Fibroblast of skin of left biceps (primary cell): Measurements from ENCODE around the gene FRMPD4.
"Not testable (repeated sequence)": the region's sequence is repeated elsewhere in the genome, so short reads cannot be mapped to it uniquely, and the experiment has no call there.

Source experiments
- DNase-seq, 2 experiments: peaks; one replicate each; pipeline ENCODE4 v3.0.0-alpha.2; 2013; ENCODE audit warnings: low read depth in 2 of 2

FRMPD4 gene

GRCh38 chrX:12526306-12526705 is 388.0 kb downstream of the FRMPD4 start:
- no peak for DNase-seq

DNA sequence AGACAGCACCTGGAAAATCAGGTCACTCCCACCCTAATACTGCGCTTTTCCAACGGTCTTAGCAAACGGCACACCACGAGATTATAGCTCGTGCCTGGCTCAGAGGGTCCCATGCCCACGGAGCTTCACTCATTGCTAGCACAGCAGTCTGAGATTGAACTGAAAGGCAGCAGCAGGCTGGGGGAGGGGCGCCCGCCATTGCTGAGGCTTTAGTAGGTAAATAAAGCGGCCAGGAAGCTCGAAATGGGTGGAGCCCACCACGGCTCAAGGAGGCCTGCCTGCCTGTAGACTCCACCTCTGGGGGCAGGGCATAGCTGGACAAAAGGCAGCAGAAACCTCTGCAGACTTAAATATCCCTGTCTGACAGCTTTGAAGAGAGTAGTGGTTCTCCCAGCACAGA is 399.8 kb downstream of the FRMPD4 start:
- not testable (repeated sequence) for DNase-seq

- DNase-seq: not testable (repeated sequence)
Measured at GRCh38 chrX:12542251-12542650, 404.0 kb downstream of the FRMPD4 start.

GRCh38 chrX:12548341-12548740 is 410.1 kb downstream of the FRMPD4 start:
- no peak for DNase-seq

DNA sequence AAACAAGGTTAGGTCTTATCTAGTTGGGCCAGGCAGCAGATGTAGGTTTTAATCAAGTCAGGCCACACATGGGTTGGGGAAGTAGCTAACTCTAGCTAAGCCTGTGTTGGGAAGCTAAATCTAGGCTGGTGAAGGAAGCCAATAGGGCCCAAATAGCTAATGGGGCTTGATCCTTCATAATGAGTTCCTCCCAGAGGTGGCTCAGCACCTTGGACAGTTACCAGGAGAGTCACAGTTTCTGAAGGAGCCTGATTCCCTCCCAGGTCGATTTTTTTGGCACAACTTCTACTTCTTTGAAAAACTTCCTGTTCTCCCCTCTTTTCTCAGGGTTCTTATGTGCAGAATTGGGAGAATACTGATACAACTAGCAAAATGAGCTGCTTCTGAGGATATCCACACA is 410.5 kb downstream of the FRMPD4 start:
- no peak for DNase-seq

- no peak for DNase-seq
Measured at GRCh38 chrX:12554206-12554605, 415.9 kb downstream of the FRMPD4 start.

- DNase-seq: peak; percentile 10 to 18
Measured at GRCh38 chrX:12563121-12563520, 424.8 kb downstream of the FRMPD4 start.

DNA sequence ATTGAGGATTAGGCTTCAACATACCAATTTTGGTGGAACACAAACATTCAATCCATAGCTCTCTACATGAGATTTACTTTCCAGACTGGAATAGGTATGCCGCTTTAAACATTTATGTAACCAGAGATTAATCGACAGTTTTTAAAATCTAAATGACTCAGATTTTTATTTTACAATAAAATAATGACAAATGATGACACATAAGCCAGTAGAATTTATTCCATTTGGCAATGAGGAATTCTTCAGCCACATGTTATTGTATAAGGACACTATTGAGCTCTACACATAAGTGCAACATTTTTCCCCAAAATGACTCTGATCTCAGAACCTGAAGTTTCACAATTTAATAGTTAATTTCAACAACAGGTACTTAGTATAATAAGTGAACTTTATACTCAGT is 425.9 kb downstream of the FRMPD4 start:
- no peak for DNase-seq

GRCh38 chrX:12567857-12568256 is 429.6 kb downstream of the FRMPD4 start:
- DNase-seq: no peak

DNA sequence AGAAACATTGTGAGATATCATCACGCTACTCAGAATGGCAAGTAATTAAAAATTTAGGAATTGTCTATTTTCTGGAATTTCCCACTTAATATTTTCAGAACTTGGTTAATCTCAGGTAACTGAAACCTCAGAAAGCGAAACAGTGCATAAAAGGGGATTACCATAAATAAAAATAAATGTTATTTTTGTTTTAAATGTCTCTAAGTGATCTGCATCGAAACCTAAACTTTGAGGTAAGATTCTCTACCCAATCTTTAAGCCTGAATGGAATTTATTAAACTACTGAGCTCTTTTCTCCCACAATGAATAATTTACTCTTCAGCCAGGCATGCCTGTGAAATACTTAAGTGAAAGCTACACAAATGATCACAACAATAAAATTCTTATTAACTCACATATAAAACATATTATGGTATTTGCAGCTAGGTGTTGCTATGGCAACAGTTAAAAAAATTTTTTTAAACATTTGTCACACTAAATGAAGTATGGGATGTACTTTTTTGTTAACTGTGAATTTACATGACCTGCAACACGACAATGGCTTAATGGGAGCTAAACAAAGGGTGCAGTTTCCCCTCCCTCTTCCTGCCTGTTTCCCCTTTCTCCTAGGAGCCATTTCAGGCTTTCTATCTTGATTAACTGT is 432.7 kb downstream of the FRMPD4 start:
- no peak for DNase-seq

GRCh38 chrX:12579311-12579710 is 441.0 kb downstream of the FRMPD4 start:
- DNase-seq: no peak

DNA sequence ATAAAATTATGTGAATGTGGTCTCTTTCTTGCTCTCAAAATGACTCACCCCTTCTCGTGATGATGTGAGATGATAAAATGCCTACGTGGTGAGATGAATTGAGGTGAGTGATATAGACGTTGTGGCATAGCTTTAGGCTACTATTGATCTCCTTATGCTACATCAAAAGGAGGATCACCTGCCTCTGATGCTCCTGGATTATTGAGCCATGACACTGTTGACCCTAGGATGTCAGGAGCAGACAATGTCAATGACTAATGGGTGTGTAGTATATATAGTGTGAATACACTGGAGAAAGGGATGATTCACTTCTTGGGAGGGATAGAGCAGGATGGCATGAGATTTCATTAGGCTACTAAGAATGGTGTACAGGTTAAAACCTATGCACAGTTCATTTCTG is 442.3 kb downstream of the FRMPD4 start:
- DNase-seq: no peak

DNA sequence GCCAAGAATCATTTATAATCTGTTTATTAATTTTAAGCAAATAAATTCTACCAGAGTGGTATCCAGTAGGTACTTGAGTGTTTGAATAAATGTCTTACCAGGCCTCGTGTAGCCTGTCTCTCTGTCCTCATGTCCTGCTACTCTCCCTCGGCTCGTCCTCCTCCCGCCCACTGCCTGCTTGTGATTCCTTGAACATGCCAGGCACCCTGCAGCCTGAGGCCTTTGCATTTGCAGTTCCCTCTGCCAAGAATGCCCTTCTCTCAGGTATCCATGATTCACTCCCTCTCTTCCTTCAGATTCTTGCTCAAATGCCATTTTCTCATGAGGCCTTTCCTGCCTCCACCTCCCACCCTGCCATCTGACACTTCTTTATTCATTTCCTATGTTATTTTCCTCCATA is 443.3 kb downstream of the FRMPD4 start:
- no peak for DNase-seq

GRCh38 chrX:12582649-12583048 is 444.4 kb downstream of the FRMPD4 start:
- DNase-seq: no peak

GRCh38 chrX:12583543-12583942 is 445.3 kb downstream of the FRMPD4 start:
- DNase-seq: no peak

GRCh38 chrX:12595720-12596119 is 457.4 kb downstream of the FRMPD4 start:
- DNase-seq: no peak

GRCh38 chrX:12610079-12610478 is 471.8 kb downstream of the FRMPD4 start:
- peak; percentile 68 to 69 for DNase-seq

- DNase-seq: no peak
Measured at GRCh38 chrX:12611471-12611870, 473.2 kb downstream of the FRMPD4 start.

DNA sequence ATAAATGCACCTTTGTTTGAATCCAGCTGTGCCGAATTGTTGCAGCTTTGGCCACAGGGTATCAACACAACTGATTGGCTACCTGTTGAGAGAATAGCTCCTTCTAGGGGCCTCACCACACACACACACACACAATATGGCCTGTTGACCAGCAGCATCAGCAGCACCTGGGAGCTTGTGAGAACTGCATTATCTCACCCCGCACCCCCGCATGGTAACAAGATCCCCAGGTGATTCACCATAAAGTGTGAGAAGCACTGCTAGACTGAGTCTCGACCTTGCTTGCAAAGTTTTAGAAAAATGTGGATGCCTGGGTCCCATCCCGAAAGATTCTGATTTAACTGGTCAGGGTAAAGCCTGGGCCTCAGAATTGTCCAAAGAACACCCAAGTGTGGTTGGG is 476.0 kb downstream of the FRMPD4 start:
- DNase-seq: no peak

GRCh38 chrX:12615061-12615460 is 476.8 kb downstream of the FRMPD4 start:
- no peak for DNase-seq

- DNase-seq: no peak
Measured at GRCh38 chrX:12617241-12617640, 479.0 kb downstream of the FRMPD4 start.

GRCh38 chrX:12647230-12647629 is 509.0 kb downstream of the FRMPD4 start:
- DNase-seq: no peak

GRCh38 chrX:12648995-12649394 is 510.7 kb downstream of the FRMPD4 start:
- DNase-seq: no peak

DNA sequence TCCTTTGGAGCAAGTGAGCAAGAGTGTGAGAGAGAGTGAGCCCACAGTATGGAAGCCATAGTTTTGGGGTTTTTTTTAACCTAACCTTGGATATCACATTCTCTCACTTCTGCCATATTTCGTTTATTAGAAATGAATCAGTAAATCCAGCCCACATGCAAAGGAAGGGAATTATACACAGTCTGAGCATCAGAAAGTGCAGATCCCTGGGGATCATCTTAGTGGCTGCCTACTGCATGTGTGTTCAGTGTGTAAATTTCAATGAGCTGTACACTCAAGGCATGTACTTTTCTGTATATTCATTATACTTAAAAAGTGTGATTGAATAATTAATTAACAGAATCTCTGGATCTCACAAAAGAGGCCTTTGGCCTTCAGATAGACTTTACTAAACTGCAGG is 519.2 kb downstream of the FRMPD4 start:
- no peak for DNase-seq
